B cell (primary cell): ENCODE measurements around the gene GRAMD2B. TPM values are rescaled to one million over a fixed set of nuclear protein-coding genes. Genes with fewer than 3 reads are reported as not detected.

Experiments
- ATAC-seq: fragments of 200-7000 bp; cut with Tn5 transposase; one replicate; pipeline ENCODE4 v1.10.0; 2021; ENCODE audit warnings: low read depth, mild to moderate bottlenecking, moderate number of reproducible peaks, moderate library complexity
- CTCF ChIA-PET: fragments of 350-600 bp; sonication (Branson Sonifier 250); formaldehyde crosslinking; loops from one replicate; lab custom pipeline; 2021; ENCODE audit warnings: antibody characterized with exemption, inconsistent platforms; lab: Charles Lee
- POLR2A ChIA-PET: fragments of 350-600 bp; sonication (Branson Sonifier 250); formaldehyde crosslinking; loops from one replicate; lab custom pipeline; 2021; ENCODE audit warnings: antibody characterized with exemption; lab: Charles Lee
- DNase-seq: peaks from one replicate; pipeline ENCODE4 v3.0.0; 2013
- H2AFZ ChIP-seq: 2 replicates; pipeline ENCODE4 v1.6.1; 2012; ENCODE audit warnings: mild to moderate bottlenecking, low read depth, low read length; ENCODE audit not compliant: insufficient read depth, poor library complexity, severe bottlenecking
- H3K27ac ChIP-seq, 2 donors: 1 replicate in 1 of 2; 2 replicates in 1 of 2; pipeline ENCODE4 v1.5.1; 2012 to 2013; ENCODE audit warnings: low read length in 2 of 2, mild to moderate bottlenecking in 2 of 2, moderate library complexity in 1 of 2
- H3K27me3 ChIP-seq, 4 experiments: fragments of 200-600 bp in 1 of 4; sonication (generic) in 1 of 4; replicated peaks in 1 of 4; 1 replicate in 2 of 4; 2 replicates in 2 of 4; pipeline versions ENCODE4 v1.6.1 to v1.7.0; 2013 to 2016; ENCODE audit warnings: low read length in 3 of 4, mild to moderate bottlenecking in 2 of 4, mixed read lengths in 1 of 4, moderate library complexity in 1 of 4; ENCODE audit not compliant: insufficient read depth in 4 of 4, control insufficient read depth in 3 of 4; ENCODE audit errors: control extremely low read depth in 1 of 4
- H3K36me3 ChIP-seq, 2 experiments: replicated peaks in 1 of 2; 1 replicate in 1 of 2; 2 replicates in 1 of 2; pipeline versions ENCODE4 v1.6.1 to v1.7.1; 2013; ENCODE audit warnings: low read length in 1 of 2; ENCODE audit not compliant: insufficient read depth in 2 of 2, control insufficient read depth in 1 of 2; ENCODE audit errors: control extremely low read depth in 1 of 2, extremely low read depth in 1 of 2
- H3K4me1 ChIP-seq, 2 donors: fragments of 200-600 bp in 1 of 2; sonication (generic) in 1 of 2; 1 replicate in 1 of 2; 2 replicates in 1 of 2; pipeline versions ENCODE4 v1.5.1 to v1.6.1; 2013 to 2017; ENCODE audit warnings: low read length in 2 of 2; ENCODE audit not compliant: control insufficient read depth in 2 of 2, insufficient read depth in 2 of 2
- H3K4me2 ChIP-seq: replicated peaks from 2 replicates; pipeline ENCODE3; 2012; ENCODE audit warnings: mild to moderate bottlenecking, low read depth, low read length; ENCODE audit not compliant: poor library complexity, severe bottlenecking
- H3K4me3 ChIP-seq, 5 experiments: fragments of 200-600 bp in 1 of 5; sonication (generic) in 1 of 5; 1 replicate in 3 of 5; 2 replicates in 2 of 5; pipeline versions ENCODE4 v1.5.1 to v1.7.0; 2011 to 2016; ENCODE audit warnings: low read length in 4 of 5, mild to moderate bottlenecking in 4 of 5, low read depth in 2 of 5, control low read depth in 1 of 5, moderate library complexity in 1 of 5; ENCODE audit not compliant: insufficient read depth in 1 of 5; ENCODE audit errors: control extremely low read depth in 1 of 5, extremely low read depth in 1 of 5
- H3K79me2 ChIP-seq: fragments of 200-600 bp; sonication (generic); one replicate; pipeline ENCODE4 v1.6.0; 2016; ENCODE audit warnings: low read length; ENCODE audit not compliant: control insufficient read depth, insufficient read depth
- H3K9ac ChIP-seq: fragments of 200-600 bp; sonication (generic); 2 replicates; pipeline ENCODE4 v1.6.1; 2017; ENCODE audit warnings: mild to moderate bottlenecking, low read length, moderate library complexity
- H3K9me3 ChIP-seq, 3 donors: one replicate each; pipeline versions ENCODE4 v1.6.1 to v1.7.1; 2013; ENCODE audit warnings: low read length in 2 of 3; ENCODE audit not compliant: control insufficient read depth in 2 of 3, insufficient read depth in 1 of 3; ENCODE audit errors: control extremely low read depth in 1 of 3
- H4K20me1 ChIP-seq: 2 replicates; pipeline ENCODE4 v1.6.0; 2012; ENCODE audit warnings: mild to moderate bottlenecking, low read length; ENCODE audit not compliant: insufficient read depth, control insufficient read depth, poor library complexity, severe bottlenecking
- H3K27ac Mint-ChIP-seq: one replicate; pipeline ENCODE4 v1.8.0; 2021; ENCODE audit warnings: mixed read lengths
- H3K27me3 Mint-ChIP-seq: one replicate; pipeline ENCODE4 v1.8.0; 2021; ENCODE audit warnings: mixed read lengths
- H3K4me1 Mint-ChIP-seq: one replicate; pipeline ENCODE4 v1.8.0; 2021; ENCODE audit warnings: mixed read lengths
- H3K4me3 Mint-ChIP-seq: one replicate; pipeline ENCODE4 v1.8.0; 2021; ENCODE audit warnings: mixed read lengths
- H3K9me3 Mint-ChIP-seq: one replicate; pipeline ENCODE4 v1.8.0; 2022; ENCODE audit warnings: mixed read lengths; ENCODE audit not compliant: insufficient read depth
- CTCF ChIP-seq: fragments of 200-600 bp; IDR thresholded peaks from one replicate; pipeline ENCODE4 v1.8.0; 2022; ENCODE audit warnings: antibody characterized with exemption, mild to moderate bottlenecking
- EZH2 ChIP-seq: IDR thresholded peaks from 2 replicates; pipeline ENCODE4 v1.6.1; 2012; ENCODE audit warnings: borderline replicate concordance, low read depth, mild to moderate bottlenecking, moderate library complexity, low read length; ENCODE audit not compliant: insufficient read depth, poor library complexity, severe bottlenecking
- whole genome bisulfite sequencing: methylation state at CpG from one replicate; pipeline ENCODE4 v1.1.5; 2013; ENCODE audit warnings: missing lambda C conversion rate; ENCODE audit not compliant: insufficient coverage; 5-methylcytosine and 5-hydroxymethylcytosine counted together
- intact Hi-C: fragments of 100-400 bp; cut with micrococcal nuclease; formaldehyde crosslinking; loops from one replicate; pipeline ENCODE4 v1.10.0; 2022
- polyA plus RNA-seq: library from polyadenylated mRNA; depleted of rRNA; stranded (reverse); fragments of >200 nt; gene quantifications from 2 replicates; pipeline ENCODE4 v1.2.3, GENCODE V29; 2012
- total RNA-seq, 2 donors: library from RNA; stranded (reverse); fragments of 120-200 nt in 1 of 2; gene quantifications; 1 replicate in 1 of 2; 2 replicates in 1 of 2; pipeline versions ENCODE4 v1.2.3 to v1.2.4, GENCODE V29; 2013 to 2022

GRAMD2B gene
- total and polyA plus RNA-seq, 2 donors (not counting 1 experiment from before 2014, with no cell fraction given): 0.86 to 3.6 TPM

GRCh38 chr5:126519637-126520592 is 96.7 kb downstream of the GRAMD2B start:
- Histone ChIP-seq H4K20me1 (no peaks in the 10 kb centered on the region), H2AFZ (no peak overlapping the region), H3K9ac (no peak overlapping the region), H3K4me1 (no peaks in the 10 kb centered on the region), H3K27ac (no peak overlapping the region), H3K27me3 (no peaks in the 10 kb centered on the region), H3K4me2 (no peak overlapping the region), H3K9me3 (no peaks in the 10 kb centered on the region), H3K36me3 (no peaks in the 10 kb centered on the region), H3K4me3 (no peak overlapping the region), H3K79me2 (no peaks in the 10 kb centered on the region)
- Mint-ChIP-seq H3K27ac (no peak overlapping the region), H3K4me3 (no peak overlapping the region), H3K27me3 (no peaks in the 10 kb centered on the region), H3K9me3 (no peaks in the 10 kb centered on the region), H3K4me1 (no peaks in the 10 kb centered on the region)
- ATAC-seq (no peak), DNase-seq (no peak)
- CTCF ChIA-PET: no interaction called here
- POLR2A ChIA-PET: no interaction called here
- intact Hi-C loops: no loop called here
- WGBS: 52% methylated on average over 4 of the region's 6 CpGs
- TF ChIP-seq CTCF (no peak), EZH2 (no peak)

GRCh38 chr5:126520593-126520953 is 97.4 kb downstream of the GRAMD2B start:
- Histone ChIP-seq H3K9me3 (no peaks in the 10 kb centered on the region), H3K9ac (no peak overlapping the region), H3K27ac (no peak overlapping the region), H4K20me1 (no peaks in the 10 kb centered on the region), H3K4me3 (no peak overlapping the region), H3K4me1 (no peaks in the 10 kb centered on the region), H2AFZ (no peak overlapping the region), H3K4me2 (no peak overlapping the region), H3K36me3 (no peaks in the 10 kb centered on the region), H3K27me3 (no peaks in the 10 kb centered on the region), H3K79me2 (no peaks in the 10 kb centered on the region)
- H3K4me1 Mint-ChIP-seq: no peaks in the 10 kb centered on the region
- H3K27ac Mint-ChIP-seq: no peak overlapping the region
- H3K9me3 Mint-ChIP-seq: no peaks in the 10 kb centered on the region
- no peak for DNase-seq
- POLR2A ChIA-PET: no interaction called here
- CTCF ChIA-PET: no interaction called here
- TF ChIP-seq EZH2: no peak
- no peak for TF ChIP-seq CTCF
- no peak for ATAC-seq
- H3K4me3 Mint-ChIP-seq: no peak overlapping the region
- H3K27me3 Mint-ChIP-seq: no peaks in the 10 kb centered on the region
- intact Hi-C loops: no loop called here
